Adipocyte (in vitro differentiated cells): Measurements from ENCODE around the gene DPP6.
"Not testable (repeated sequence)": the region's sequence is repeated elsewhere in the genome, so short reads cannot be mapped to it uniquely, and the experiment has no call there.

ENCODE experiments used
- DNase-seq: peaks from one replicate; pipeline ENCODE4 v3.0.0-alpha.2; 2015; ENCODE audit warnings: low read depth
- H3K27me3 ChIP-seq: replicated peaks from 2 replicates; pipeline ENCODE4 v1.7.0; 2013; ENCODE audit warnings: mild to moderate bottlenecking, low read length, moderate library complexity; ENCODE audit not compliant: control insufficient read depth, insufficient read depth
- H3K36me3 ChIP-seq: 2 replicates; pipeline ENCODE4 v1.7.0; 2013; ENCODE audit warnings: low read length, mild to moderate bottlenecking, moderate library complexity; ENCODE audit not compliant: control insufficient read depth, insufficient read depth, severe bottlenecking
- H3K4me1 ChIP-seq: 2 replicates; pipeline ENCODE4 v1.7.0; 2013; ENCODE audit warnings: mild to moderate bottlenecking, low read length, moderate library complexity; ENCODE audit not compliant: control insufficient read depth, insufficient read depth
- H3K4me3 ChIP-seq: 2 replicates; pipeline ENCODE4 v1.7.0; 2013; ENCODE audit warnings: mild to moderate bottlenecking, low read length, moderate library complexity
- H3K9ac ChIP-seq: 2 replicates; pipeline ENCODE4 v1.7.0; 2013; ENCODE audit warnings: mild to moderate bottlenecking, low read length, moderate library complexity
- H3K9me3 ChIP-seq: 2 replicates; pipeline ENCODE4 v1.7.0; 2013; ENCODE audit warnings: mild to moderate bottlenecking, low read length, moderate library complexity; ENCODE audit not compliant: control insufficient read depth

Gene DPP6

GRCh38 chr7:154163642-154164041 lies 111.4 kb downstream of the DPP6 start:
- not testable (repeated sequence) for H3K27me3 ChIP-seq, H3K4me3 ChIP-seq, H3K9me3 ChIP-seq, H3K4me1 ChIP-seq, H3K9ac ChIP-seq, DNase-seq, H3K36me3 ChIP-seq

DNA sequence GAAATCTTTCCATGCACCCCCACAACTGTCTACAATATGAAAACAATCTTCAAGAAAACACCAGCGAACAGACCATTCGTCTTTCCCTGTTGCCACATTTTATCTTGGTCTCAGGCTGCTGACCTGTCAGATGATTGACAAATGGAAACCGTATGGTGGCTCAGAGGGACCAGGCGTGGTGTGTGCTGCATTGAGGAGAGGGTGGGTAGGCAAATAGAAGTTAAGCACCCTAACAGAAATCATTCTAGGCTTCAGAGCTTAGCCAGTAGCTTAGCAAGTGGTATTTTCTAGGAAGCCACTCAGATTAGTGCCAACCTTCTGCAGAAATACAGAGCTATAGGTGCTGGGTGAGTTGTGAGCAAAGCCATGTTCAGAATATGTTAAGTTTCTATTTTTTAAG lies 114.9 kb downstream of the DPP6 start:
- Histone ChIP-seq H3K36me3 (no peaks in the 10 kb centered on the region), H3K4me3 (no peak overlapping the region), H3K4me1 (no peaks in the 10 kb centered on the region), H3K27me3 (no peaks in the 10 kb centered on the region), H3K9me3 (no peaks in the 10 kb centered on the region), H3K9ac (no peak overlapping the region)
- no peak for DNase-seq

DNA sequence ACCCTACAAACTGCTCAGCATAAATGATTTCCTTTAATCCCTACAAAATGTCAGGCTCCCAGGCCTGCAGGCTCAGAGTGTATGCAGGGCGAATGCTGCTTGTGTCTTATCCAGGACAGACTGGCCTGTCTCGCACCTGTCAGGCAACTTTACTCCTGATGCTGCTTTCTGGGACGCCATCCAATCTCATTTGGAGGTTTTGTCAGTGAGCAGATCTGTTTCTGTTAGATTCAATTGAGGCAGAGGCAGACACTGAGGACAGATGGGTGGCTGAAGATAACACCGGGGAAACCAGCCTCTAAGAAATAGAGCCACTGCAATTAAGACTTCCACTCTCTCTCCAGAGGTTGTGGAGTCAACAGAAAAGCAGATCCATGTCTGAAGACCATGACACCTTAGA lies 115.6 kb downstream of the DPP6 start:
- no peaks in the 10 kb centered on the region for H3K4me1 ChIP-seq
- no peak overlapping the region for H3K4me3 ChIP-seq
- H3K36me3 ChIP-seq = no peaks in the 10 kb centered on the region
- no peaks in the 10 kb centered on the region for H3K9me3 ChIP-seq
- DNase-seq = no peak
- no peaks in the 10 kb centered on the region for H3K27me3 ChIP-seq
- no peak overlapping the region for H3K9ac ChIP-seq

- no peaks in the 10 kb centered on the region for H3K36me3 ChIP-seq
- H3K9me3 ChIP-seq = no peaks in the 10 kb centered on the region
- H3K9ac ChIP-seq = no peak overlapping the region
- no peak overlapping the region for H3K4me3 ChIP-seq
- DNase-seq = no peak
- no peaks in the 10 kb centered on the region for H3K4me1 ChIP-seq
- no peaks in the 10 kb centered on the region for H3K27me3 ChIP-seq
Measured at GRCh38 chr7:154171422-154171821, 119.2 kb downstream of the DPP6 start.

- H3K4me3 ChIP-seq = no peak overlapping the region
- DNase-seq = no peak
- no peaks in the 10 kb centered on the region for H3K36me3 ChIP-seq
- H3K9ac ChIP-seq = no peak overlapping the region
- H3K27me3 ChIP-seq = no peaks in the 10 kb centered on the region
- no peaks in the 10 kb centered on the region for H3K4me1 ChIP-seq
- H3K9me3 ChIP-seq = no peaks in the 10 kb centered on the region
Measured at GRCh38 chr7:154172236-154172635, 120.0 kb downstream of the DPP6 start.

- no peaks in the 10 kb centered on the region for H3K9me3 ChIP-seq
- no peak overlapping the region for H3K4me3 ChIP-seq
- no peaks in the 10 kb centered on the region for H3K36me3 ChIP-seq
- no peaks in the 10 kb centered on the region for H3K27me3 ChIP-seq
- H3K4me1 ChIP-seq = no peaks in the 10 kb centered on the region
- no peak for DNase-seq
- no peak overlapping the region for H3K9ac ChIP-seq
Measured at GRCh38 chr7:154177584-154177983, 125.4 kb downstream of the DPP6 start.

DNA sequence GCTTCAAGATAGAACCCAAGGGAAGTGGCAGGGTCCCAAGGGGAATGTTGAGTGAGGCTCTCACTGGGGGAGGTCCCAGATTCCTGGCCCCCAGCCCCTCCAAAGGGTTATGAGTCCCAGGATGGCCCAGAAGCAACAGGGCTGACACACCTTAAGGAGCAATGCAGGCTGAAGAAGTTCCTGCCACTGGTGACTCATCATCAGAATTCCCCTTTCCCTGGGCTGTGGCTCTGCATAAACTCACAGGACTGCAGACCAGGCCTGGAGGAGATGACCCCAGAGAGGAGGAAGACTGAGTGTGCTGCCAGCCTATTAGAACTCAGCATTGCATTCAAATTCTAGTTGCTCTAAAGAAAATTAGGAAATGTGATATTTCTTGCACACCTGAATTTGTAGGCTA lies 126.7 kb downstream of the DPP6 start:
- H3K9me3 ChIP-seq = no peaks in the 10 kb centered on the region
- H3K27me3 ChIP-seq = no peaks in the 10 kb centered on the region
- DNase-seq = no peak
- H3K4me3 ChIP-seq = no peak overlapping the region
- no peaks in the 10 kb centered on the region for H3K36me3 ChIP-seq
- no peak overlapping the region for H3K9ac ChIP-seq
- H3K4me1 ChIP-seq = no peaks in the 10 kb centered on the region

GRCh38 chr7:154183482-154183881 lies 131.3 kb downstream of the DPP6 start:
- Histone ChIP-seq H3K9me3 (no peaks in the 10 kb centered on the region), H3K4me3 (no peak overlapping the region), H3K9ac (no peak overlapping the region), H3K27me3 (peaks cover 3% of the 10 kb centered on the region), H3K4me1 (no peaks in the 10 kb centered on the region), H3K36me3 (no peaks in the 10 kb centered on the region)
- DNase-seq = no peak

DNA sequence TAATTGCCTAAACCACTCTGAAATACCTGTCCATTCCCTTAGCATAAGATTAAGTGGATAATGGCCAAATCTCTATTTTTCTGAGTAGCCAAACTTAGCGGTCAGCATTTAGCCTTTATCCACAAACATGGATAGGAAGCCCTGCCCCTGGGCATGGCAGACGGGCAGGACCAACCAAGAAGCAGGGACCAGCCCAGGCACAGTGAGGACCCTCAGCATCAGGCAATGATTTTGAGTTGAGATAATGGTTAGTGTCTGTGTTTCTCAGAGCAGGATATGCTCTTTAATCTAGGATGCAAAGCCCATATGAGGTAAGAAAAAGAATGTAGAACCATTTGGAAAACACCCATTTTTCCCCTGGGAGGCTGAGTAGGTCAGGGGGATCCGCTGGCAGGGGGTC lies 131.7 kb downstream of the DPP6 start:
- no peaks in the 10 kb centered on the region for H3K36me3 ChIP-seq
- H3K4me1 ChIP-seq = no peaks in the 10 kb centered on the region
- no peak for DNase-seq
- no peaks in the 10 kb centered on the region for H3K9me3 ChIP-seq
- no peak overlapping the region for H3K4me3 ChIP-seq
- H3K9ac ChIP-seq = no peak overlapping the region
- peaks cover 3% of the 10 kb centered on the region for H3K27me3 ChIP-seq

GRCh38 chr7:154186811-154187210 lies 134.6 kb downstream of the DPP6 start:
- no peaks in the 10 kb centered on the region for H3K4me1 ChIP-seq

GRCh38 chr7:154188330-154188729 lies 136.1 kb downstream of the DPP6 start:
- H3K9me3 ChIP-seq = no peaks in the 10 kb centered on the region
- no peak overlapping the region for H3K9ac ChIP-seq
- H3K4me3 ChIP-seq = no peak overlapping the region
- no peaks in the 10 kb centered on the region for H3K36me3 ChIP-seq
- H3K27me3 ChIP-seq = peaks cover 3% of the 10 kb centered on the region
- no peaks in the 10 kb centered on the region for H3K4me1 ChIP-seq
- DNase-seq = no peak

More at GRCh38 chr7:154186811-154187210, 134.6 kb downstream of the DPP6 start:
- Histone ChIP-seq H3K27me3 (peaks cover 3% of the 10 kb centered on the region), H3K9me3 (no peaks in the 10 kb centered on the region), H3K4me3 (no peak overlapping the region), H3K9ac (no peak overlapping the region), H3K36me3 (no peaks in the 10 kb centered on the region)
- no peak for DNase-seq

DNA sequence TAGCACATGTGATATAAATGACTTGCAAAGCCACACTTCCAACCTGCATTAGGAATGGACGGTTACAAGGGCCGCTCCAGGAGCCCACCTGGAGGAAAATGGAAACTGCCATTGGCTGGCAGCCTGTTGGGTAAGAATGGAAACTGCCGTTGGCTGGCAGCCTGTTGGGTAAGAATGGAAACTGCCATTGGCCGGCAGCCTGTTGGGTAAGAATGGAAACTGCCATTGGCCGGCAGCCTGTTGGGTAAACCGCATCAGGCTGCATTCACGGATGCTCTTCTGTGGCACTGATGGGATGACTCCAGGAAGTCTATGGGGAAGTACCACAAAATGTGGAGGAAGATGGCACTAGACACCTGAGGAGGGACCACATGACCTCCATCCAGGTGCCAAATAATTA lies 143.1 kb downstream of the DPP6 start:
- Histone ChIP-seq H3K36me3 (no peaks in the 10 kb centered on the region), H3K9ac (no peak overlapping the region), H3K4me1 (no peaks in the 10 kb centered on the region), H3K9me3 (peaks cover 4% of the 10 kb centered on the region), H3K27me3 (no peaks in the 10 kb centered on the region), H3K4me3 (no peak overlapping the region)
- no peak for DNase-seq
